Natural killer cell (primary cell): ENCODE data around the gene MTF2. TPM values are rescaled to one million over a fixed set of nuclear protein-coding genes. Genes with fewer than 3 reads are reported as not detected.

Experiments used
- ATAC-seq, 3 donors: fragments of 150-1000 bp in 2 of 3; fragments of 200-7000 bp in 1 of 3; cut with Tn5 transposase; 1 replicate in 1 of 3; 2 replicates in 2 of 3; pipeline ENCODE4 v1.10.0; 2021; ENCODE audit warnings: mild to moderate bottlenecking in 2 of 3, moderate library complexity in 2 of 3
- DNase-seq, 2 donors: peaks; one replicate each; pipeline versions ENCODE4 v3.0.0 to v3.0.0-alpha.2; 2013 to 2021; ENCODE audit warnings: mixed read lengths in 1 of 2
- H3K27ac ChIP-seq: one replicate; pipeline ENCODE4 v1.5.1; 2013; ENCODE audit warnings: mild to moderate bottlenecking, low read length
- H3K27me3 ChIP-seq: one replicate; pipeline ENCODE4 v1.6.1; 2013; ENCODE audit warnings: low read length; ENCODE audit not compliant: control insufficient read depth, insufficient read depth
- H3K36me3 ChIP-seq: one replicate; pipeline ENCODE4 v1.6.1; 2013; ENCODE audit warnings: low read length; ENCODE audit not compliant: control insufficient read depth, insufficient read depth
- H3K4me1 ChIP-seq: one replicate; pipeline ENCODE4 v1.6.1; 2013; ENCODE audit warnings: low read length; ENCODE audit not compliant: control insufficient read depth, insufficient read depth
- H3K4me3 ChIP-seq: one replicate; pipeline ENCODE4 v1.5.1; 2013; ENCODE audit warnings: low read length
- H3K9me3 ChIP-seq: one replicate; pipeline ENCODE4 v1.6.1; 2013; ENCODE audit warnings: low read length; ENCODE audit not compliant: control insufficient read depth, insufficient read depth
- H3K27ac Mint-ChIP-seq, 2 donors: one replicate each; pipeline ENCODE4 v1.8.0; 2022; ENCODE audit warnings: mild to moderate bottlenecking in 2 of 2, mixed read lengths in 2 of 2, moderate library complexity in 1 of 2
- H3K27me3 Mint-ChIP-seq, 2 donors: one replicate each; pipeline ENCODE4 v1.8.0; 2022; ENCODE audit warnings: low read depth in 2 of 2, mixed read lengths in 2 of 2
- H3K36me3 Mint-ChIP-seq: one replicate; pipeline ENCODE4 v1.8.0; 2022; ENCODE audit warnings: mixed read lengths
- H3K4me1 Mint-ChIP-seq, 2 donors: one replicate each; pipeline ENCODE4 v1.8.0; 2022; ENCODE audit warnings: mixed read lengths in 2 of 2
- H3K4me3 Mint-ChIP-seq: one replicate; pipeline ENCODE4 v1.8.0; 2022; ENCODE audit warnings: mild to moderate bottlenecking, moderate library complexity, mixed read lengths
- H3K9me3 Mint-ChIP-seq, 2 donors: one replicate each; pipeline ENCODE4 v1.8.0; 2022; ENCODE audit warnings: mixed read lengths in 2 of 2
- WGBS: methylation state at CpG from one replicate; pipeline ENCODE4 v1.1.7; 2013; ENCODE audit warnings: missing lambda C conversion rate; ENCODE audit not compliant: insufficient coverage; 5-methylcytosine and 5-hydroxymethylcytosine counted together
- intact Hi-C: fragments of 100-400 bp; cut with micrococcal nuclease; formaldehyde crosslinking; loops from one replicate; pipeline ENCODE4 v1.14.2; 2022
- total RNA-seq, 4 donors: library from RNA; stranded (reverse); fragments of 120-200 nt in 1 of 4; gene quantifications; one replicate each; pipeline versions ENCODE4 v1.2.3 to v1.2.4, GENCODE V29; 2013 to 2022
- TF ChIP-seq, protein P1 (sequence below): fragments of 200-600 bp; IDR thresholded peaks from one replicate; pipeline ENCODE4 v1.8.0; 2022; ENCODE audit warnings: antibody characterized with exemption

MTF2 gene
- total RNA-seq, 3 donors from 2014 or later (not counting 1 experiment from before 2014, with no cell fraction given) = 46.1 to 65.7 (median 47.8) TPM

DNA sequence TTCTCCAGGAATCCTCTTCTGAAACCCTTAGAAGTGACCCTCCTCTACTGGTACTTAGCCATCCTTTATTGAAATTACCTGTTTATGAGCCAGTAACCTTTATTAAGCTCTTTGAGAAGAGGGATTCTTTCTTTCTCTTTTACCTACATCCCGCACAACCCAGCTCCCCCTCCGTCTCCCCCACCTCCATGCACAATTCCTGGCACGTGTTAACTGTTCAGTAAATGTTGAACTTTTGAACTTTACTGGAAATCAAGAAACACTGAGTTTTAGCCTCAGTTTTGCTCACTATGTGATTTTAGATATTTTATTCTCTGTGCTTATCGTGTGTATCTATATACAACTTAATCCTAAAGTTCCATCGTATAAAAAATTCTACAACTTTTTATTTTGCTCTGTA lies 99.3 kb downstream of the MTF2 start:
- 40% methylated on average over 2 of the region's 5 CpGs for WGBS
- Mint-ChIP-seq H3K4me1 (peaks cover 45 to 59% of the 10 kb centered on the region in 2 donors), H3K4me3 (peak overlapping the region; percentile 89), H3K9me3 (no peaks in the 10 kb centered on the region), H3K36me3 (no peaks in the 10 kb centered on the region), H3K27me3 (no peaks in the 10 kb centered on the region), H3K27ac (peak overlapping the region; percentile 95)
- Histone ChIP-seq H3K4me1 (peaks cover 29% of the 10 kb centered on the region), H3K9me3 (no peaks in the 10 kb centered on the region), H3K27me3 (no peaks in the 10 kb centered on the region), H3K36me3 (peaks cover 10% of the 10 kb centered on the region), H3K27ac (no peak overlapping the region), H3K4me3 (peak overlapping the region; percentile 93)
- TF ChIP-seq, protein P1, sequence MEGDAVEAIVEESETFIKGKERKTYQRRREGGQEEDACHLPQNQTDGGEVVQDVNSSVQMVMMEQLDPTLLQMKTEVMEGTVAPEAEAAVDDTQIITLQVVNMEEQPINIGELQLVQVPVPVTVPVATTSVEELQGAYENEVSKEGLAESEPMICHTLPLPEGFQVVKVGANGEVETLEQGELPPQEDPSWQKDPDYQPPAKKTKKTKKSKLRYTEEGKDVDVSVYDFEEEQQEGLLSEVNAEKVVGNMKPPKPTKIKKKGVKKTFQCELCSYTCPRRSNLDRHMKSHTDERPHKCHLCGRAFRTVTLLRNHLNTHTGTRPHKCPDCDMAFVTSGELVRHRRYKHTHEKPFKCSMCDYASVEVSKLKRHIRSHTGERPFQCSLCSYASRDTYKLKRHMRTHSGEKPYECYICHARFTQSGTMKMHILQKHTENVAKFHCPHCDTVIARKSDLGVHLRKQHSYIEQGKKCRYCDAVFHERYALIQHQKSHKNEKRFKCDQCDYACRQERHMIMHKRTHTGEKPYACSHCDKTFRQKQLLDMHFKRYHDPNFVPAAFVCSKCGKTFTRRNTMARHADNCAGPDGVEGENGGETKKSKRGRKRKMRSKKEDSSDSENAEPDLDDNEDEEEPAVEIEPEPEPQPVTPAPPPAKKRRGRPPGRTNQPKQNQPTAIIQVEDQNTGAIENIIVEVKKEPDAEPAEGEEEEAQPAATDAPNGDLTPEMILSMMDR = no peak
- ATAC-seq (no peak), DNase-seq (no peak)
- intact Hi-C loops = no loop called here

DNA sequence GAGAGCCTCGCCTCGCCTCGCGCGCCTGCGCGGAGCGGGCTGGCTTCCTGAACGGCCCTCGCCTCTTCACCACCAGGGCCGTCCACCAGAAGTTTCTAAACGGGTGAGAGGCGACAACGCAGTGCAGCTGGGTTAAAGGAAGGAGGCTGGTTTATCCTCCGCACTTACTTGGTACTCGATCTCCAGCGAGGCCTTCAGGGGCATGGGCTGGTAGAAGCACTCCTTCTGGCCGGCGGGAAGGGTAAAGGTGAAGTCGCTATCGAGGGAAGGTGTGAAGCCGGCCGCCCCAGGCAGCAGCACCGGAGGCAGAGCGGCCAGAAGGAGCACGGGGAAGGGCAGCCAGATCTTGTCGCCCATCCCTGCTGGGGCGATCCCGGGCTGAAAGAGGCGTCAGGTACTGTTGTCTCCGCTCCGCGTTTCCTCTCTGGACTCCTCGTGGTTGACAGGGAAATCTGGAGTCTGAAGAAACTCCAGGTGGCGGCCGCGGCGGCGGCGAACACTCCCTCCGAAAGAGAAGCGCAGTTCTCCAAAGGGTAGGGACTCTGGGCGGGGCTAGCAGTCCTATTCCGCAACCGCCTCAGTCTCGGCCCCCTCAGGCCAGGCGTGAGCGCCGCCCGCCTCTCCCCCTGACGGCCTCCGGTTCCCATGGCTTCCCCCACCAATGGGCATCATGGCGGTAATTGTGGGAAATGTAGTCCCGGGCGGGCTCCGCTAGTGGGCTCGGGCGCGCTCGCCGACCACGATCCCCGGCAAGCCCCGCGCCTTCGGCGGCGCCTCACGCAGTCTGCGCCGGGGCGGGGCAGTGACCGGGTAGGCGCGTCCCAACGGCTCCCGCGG lies 101.0 kb downstream of the MTF2 start, which contains the start of gene TMED5:
TMED5 (minus strand) TSS at position 528 of the 837 bp plus-strand sequence; CDS start at position 357, 171 bp downstream.
- TF ChIP-seq, protein P1 = peak; percentile 11
- Mint-ChIP-seq H3K27me3 (no peaks in the 10 kb centered on the region), H3K4me1 (peaks cover 35 to 54% of the 10 kb centered on the region in 2 donors), H3K27ac (peak within 1 kb of the TSS; percentile 95), H3K4me3 (peak within 1 kb of the TSS; percentile 89), H3K9me3 (no peaks in the 10 kb centered on the region), H3K36me3 (no peaks in the 10 kb centered on the region)
- WGBS = under 1% methylated on average over 78 of the region's 78 CpGs
- Histone ChIP-seq H3K36me3 (peaks cover 10% of the 10 kb centered on the region), H3K9me3 (no peaks in the 10 kb centered on the region), H3K27me3 (no peaks in the 10 kb centered on the region), H3K4me3 (peak within 1 kb of the TSS; percentile 93), H3K27ac (peak within 1 kb of the TSS; percentile 97), H3K4me1 (peaks cover 26% of the 10 kb centered on the region)
- intact Hi-C loops = loop anchor here (1.0 to 2.0 kb wide), 4 partner anchors 101 to 349 kb away; partner anchors contain the start of genes DIPK1A and MTF2
- peak; percentile 93 to 97 for DNase-seq
- ATAC-seq = peak; percentile 78 to 93 (median 86)

DNA sequence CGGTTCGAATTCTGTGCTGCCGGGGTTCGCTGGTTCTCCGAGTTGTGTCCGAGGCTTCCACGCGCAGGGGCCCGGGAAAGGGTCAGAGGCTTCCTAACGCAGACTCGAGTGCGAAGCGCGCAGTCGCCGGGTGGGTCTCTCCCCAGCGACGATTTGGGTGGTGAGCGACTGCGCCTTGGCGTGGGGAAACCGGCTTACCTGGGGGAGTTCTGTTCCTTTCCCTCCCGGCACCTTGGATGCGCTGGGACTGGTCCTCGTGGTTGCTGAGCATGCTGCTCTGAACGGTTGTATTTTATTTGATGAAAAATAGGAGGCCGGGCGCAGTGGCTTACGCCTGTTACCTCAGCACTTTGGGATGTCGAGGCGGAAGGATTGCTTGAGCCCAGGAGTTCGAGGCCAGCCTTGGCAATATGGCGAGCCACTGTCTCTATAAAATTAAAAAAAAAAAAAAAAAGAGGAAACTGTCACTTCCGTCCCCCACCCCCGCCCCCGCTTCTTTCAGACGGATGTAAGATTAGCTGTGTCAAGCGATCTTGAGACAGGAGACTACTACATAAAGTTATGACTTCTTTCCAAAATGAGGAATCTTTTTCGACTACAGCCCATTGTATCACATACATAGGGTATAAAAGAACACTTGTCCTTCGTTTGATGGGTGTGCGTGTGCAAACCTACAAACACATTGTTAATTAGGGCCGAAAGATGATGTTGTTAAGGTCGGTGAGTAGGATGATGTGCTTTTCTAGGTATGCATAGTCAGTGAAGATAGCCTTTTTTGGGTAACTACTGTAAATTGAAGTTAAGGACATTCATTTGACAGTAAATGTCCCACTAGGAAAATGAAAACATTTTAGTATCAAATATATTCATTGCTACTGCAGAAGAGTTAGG lies 101.9 kb downstream of the MTF2 start, which contains the start of gene CCDC18:
CCDC18 (plus strand) TSS at position 2 of the 891 bp plus-strand sequence. CDS start 2,638 bp downstream, outside the sequence.
- intact Hi-C loops = loop anchor here (1.0 to 2.0 kb wide), 4 partner anchors 102 to 350 kb away; partner anchors contain the start of genes DIPK1A and MTF2
- under 1% methylated on average over 43 of the region's 43 CpGs for WGBS
- H3K27ac ChIP-seq = peak within 1 kb of the TSS; percentile 97
- H3K4me1 Mint-ChIP-seq = peaks cover 34 to 52% of the 10 kb centered on the region in 2 donors
- H3K27me3 ChIP-seq = no peaks in the 10 kb centered on the region
- TF ChIP-seq, protein P1 = no peak
- DNase-seq (peak in 1 of 2 donors; percentile 87), ATAC-seq (peak; percentile 25 to 54 (median 40))
- peaks cover 26% of the 10 kb centered on the region for H3K4me1 ChIP-seq
- H3K36me3 Mint-ChIP-seq = no peaks in the 10 kb centered on the region
- H3K27me3 Mint-ChIP-seq = no peaks in the 10 kb centered on the region
- H3K4me3 ChIP-seq = peak within 1 kb of the TSS; percentile 93
- no peaks in the 10 kb centered on the region for H3K9me3 ChIP-seq
- peak within 1 kb of the TSS; percentile 95 for H3K27ac Mint-ChIP-seq
- peaks cover 10% of the 10 kb centered on the region for H3K36me3 ChIP-seq
- no peaks in the 10 kb centered on the region for H3K9me3 Mint-ChIP-seq
- H3K4me3 Mint-ChIP-seq = peak within 1 kb of the TSS; percentile 89
